Ovary (tissue), 3 donors: ENCODE measurements around the gene PDIA2.

ENCODE experiments used
- CTCF ChIP-seq, 3 donors: fragments of 450-650 bp in 2 of 3; fragments of 200-600 bp in 1 of 3; IDR thresholded peaks; one replicate each; pipeline versions ENCODE4 v1.5.1 to v1.8.0; 2016 to 2022; ENCODE audit warnings: antibody characterized with exemption in 3 of 3, mild to moderate bottlenecking in 1 of 3
- EP300 ChIP-seq: sonication (generic); formaldehyde crosslinking; IDR thresholded peaks from one replicate; pipeline ENCODE4 v1.6.1; 2017; ENCODE audit warnings: antibody characterized with exemption
- POLR2A ChIP-seq: fragments of 450-650 bp; IDR thresholded peaks from one replicate; pipeline ENCODE4 v1.6.1; 2017; ENCODE audit warnings: antibody characterized with exemption, mild to moderate bottlenecking, moderate library complexity
- donor health status: DM: no; HTN: no; CAD: no.

GRCh38 chr16:282491-282890 lies 473 bp upstream of the PDIA2 start:
- no peak for TF ChIP-seq POLR2A
- no peak for TF ChIP-seq CTCF (IDR thresholded peaks at IDR 0.05)
- TF ChIP-seq EP300 = no peak
